Measurements from ENCODE around the gene MEIG1.
"Not testable (repeated sequence)": the region's sequence is repeated elsewhere in the genome, so short reads cannot be mapped to it uniquely, and the experiment has no call there.

Gene MEIG1, protein sequence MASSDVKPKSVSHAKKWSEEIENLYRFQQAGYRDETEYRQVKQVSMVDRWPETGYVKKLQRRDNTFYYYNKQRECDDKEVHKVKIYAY

GRCh38 chr10:14959221-14960057 is at the start of gene MEIG1:
MEIG1 (plus strand) TSS chr10:14959388; CDS start chr10:14966469, 7,081 bp downstream.
- DNase-seq: peak; percentile 91

DNA sequence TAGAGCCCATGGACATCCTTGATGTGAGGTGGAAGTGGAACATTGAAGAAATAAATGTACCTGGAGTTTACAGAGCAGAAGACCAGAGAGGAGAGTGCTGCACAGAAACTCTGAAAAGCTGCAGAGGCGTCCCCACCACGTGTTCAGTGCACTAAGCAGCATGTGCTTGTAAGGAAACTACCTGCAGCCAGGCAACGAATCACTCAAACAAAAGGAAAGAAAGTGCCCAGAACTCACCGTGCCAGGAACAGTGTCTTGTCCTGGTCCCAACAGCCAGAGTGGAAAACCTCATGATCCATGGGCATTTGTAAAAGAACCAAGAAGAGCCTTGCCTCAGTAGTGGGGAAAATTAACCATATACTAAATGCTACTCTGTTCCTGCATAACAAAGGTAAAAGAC is 48.2 kb upstream of the MEIG1 start:
- no peak for DNase-seq

DNA sequence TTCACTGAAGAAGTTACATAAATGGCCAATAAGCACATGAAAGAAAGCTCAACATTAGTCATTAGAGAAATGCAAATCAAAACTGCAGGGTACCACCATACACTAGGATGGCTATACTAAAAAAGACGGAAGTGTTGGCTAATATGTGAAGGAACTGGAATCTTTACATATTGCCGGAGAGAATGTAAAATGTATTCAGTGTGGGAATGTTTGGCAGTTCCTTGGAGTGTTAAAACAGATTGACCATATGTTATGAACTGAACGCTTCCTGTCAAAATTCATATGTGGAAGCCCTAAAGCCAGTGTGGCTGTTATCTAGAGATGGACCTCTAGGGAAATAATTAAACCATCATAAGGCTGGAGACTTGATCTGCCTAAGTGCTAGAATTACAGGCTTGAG is 47.4 kb upstream of the MEIG1 start:
- no peak for DNase-seq

DNA sequence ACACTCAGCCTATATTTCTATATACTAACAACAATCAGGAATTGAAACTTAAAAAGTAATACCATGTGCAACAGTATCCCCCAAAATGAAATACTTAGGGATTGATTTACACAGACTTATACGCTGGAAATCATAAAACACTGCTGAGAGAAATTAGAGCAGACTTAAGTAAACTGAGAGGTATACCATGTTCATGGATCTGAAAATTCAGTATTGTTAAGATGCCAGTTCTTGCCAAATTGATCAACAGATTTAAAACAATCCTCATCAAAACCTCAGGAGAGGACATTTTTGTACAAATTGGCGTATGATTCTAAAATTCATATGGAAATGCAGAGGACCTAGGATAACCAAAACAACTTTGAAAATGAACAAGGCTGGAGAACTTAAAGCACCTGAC is 42.6 kb upstream of the MEIG1 start:
- DNase-seq: no peak

GRCh38 chr10:14917827-14918226 is 41.4 kb upstream of the MEIG1 start:
- no peak for DNase-seq

DNA sequence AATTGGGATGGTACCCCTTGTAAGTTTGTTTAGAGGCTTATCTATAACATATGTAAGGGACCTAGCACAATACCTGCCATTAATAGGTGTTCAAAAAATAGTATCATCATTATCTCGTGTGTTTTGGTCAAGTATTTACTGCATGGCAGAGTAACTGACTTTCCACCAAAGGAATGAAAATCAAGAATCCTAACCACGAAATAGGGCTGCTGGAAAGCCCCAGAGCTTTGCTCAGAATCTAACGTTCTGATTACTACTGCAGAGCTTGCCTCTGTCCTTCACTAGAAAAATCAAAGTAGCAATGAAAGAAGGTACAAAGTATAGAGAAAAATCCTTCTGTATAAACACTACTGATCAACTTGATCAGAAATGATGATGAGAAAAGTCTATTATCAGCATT is 40.2 kb upstream of the MEIG1 start:
- no peak for DNase-seq

DNA sequence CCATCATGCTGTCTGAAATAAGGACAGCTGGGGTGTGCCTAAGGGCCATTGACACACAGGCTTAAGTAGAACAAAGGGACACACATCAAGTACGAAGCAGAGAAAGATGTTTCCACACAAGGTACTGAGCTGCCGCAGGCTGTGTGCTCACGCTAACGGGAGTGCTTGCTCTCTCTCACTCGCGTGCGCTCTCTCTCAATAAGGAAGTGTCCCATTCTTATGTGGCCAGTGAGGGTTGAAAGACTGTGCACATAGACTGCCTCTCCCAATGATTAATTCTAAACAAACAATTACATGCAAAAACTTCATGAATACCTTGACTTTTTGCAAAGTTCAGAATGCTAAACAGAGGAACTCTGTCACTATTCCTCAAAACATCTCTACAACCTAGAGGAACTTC is 35.2 kb upstream of the MEIG1 start:
- DNase-seq: no peak

DNA sequence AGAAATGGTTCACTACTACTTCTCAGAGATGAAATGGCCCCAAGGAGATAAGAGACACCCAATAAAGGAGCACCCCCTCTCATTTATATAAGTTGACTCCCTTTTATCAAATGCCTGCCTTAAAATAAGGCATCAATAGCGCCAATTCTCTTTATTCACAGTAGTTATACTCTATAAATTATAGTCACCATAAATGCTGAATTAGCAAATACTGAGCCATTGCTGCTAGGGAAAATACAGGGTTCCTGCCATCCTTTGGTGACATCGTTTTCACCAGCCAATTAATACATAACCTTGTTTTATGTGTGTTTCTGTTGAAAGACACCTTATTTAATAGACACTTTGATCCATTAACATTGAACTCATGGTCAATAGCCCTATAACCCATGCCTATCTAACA is 33.9 kb upstream of the MEIG1 start:
- DNase-seq: no peak

DNA sequence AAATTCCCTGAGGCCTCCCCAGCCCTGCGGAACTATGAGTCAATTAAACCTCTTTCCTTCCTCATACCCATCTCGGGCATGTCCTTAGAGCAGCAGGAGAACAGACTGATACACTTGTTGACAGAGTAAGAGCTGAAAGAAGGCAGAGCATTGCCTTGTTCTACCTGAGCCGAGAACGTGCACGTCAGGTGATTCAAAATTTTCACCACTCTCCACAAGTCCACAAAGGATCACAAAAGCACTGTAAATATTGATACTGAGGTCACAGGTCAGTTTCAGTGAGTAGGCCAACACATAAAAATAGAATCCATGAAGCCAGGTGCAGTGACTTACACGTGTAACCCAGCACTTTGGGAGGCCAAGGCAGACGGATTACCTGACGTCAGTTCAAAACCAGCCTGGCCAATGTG is 33.1 kb upstream of the MEIG1 start:
- no peak for DNase-seq

DNA sequence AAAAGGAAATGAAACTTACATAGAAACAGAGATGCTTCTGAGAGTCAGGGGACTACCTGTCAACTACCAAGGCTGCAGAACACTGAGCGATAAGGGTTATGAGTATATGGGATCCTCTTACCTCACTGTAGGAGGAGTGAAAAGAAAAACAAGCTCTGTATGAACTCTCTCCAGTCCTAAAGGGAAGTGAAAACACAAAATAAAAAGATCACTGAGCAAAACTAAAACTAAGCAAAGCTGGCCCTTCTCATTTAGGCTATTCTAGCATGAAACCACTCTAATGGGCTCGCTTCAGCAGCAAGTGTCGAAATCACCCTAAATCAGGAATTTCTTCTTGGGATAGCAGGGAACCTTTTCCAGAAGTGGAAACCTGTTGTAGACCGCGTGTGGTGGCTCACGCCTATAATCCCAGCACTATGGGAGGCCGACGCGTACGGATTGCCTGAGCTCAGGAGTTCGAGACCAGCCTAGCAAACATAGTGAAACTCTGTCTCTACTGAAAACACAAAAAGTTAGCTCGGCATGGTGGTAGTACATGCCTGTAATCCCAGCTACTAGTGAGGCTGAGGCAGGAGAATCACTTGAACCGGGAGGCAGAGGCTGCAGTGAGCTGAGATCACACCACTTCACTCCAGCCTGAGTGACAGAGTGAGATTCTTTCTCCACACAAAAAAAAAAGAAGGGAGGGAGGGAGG is 32.3 kb upstream of the MEIG1 start:
- no peak for DNase-seq

- no peak for DNase-seq
Observed at GRCh38 chr10:14930610-14931009, 28.6 kb upstream of the MEIG1 start.

GRCh38 chr10:14936584-14936983 is 22.6 kb upstream of the MEIG1 start:
- DNase-seq: no peak

GRCh38 chr10:14938971-14939370 is 20.2 kb upstream of the MEIG1 start:
- DNase-seq: not testable (repeated sequence)

GRCh38 chr10:14942147-14942949 is 16.8 kb upstream of the MEIG1 start:
- DNase-seq: not testable (repeated sequence)

- DNase-seq: not testable (repeated sequence)
Observed at GRCh38 chr10:14942950-14943338, 16.2 kb upstream of the MEIG1 start.

DNA sequence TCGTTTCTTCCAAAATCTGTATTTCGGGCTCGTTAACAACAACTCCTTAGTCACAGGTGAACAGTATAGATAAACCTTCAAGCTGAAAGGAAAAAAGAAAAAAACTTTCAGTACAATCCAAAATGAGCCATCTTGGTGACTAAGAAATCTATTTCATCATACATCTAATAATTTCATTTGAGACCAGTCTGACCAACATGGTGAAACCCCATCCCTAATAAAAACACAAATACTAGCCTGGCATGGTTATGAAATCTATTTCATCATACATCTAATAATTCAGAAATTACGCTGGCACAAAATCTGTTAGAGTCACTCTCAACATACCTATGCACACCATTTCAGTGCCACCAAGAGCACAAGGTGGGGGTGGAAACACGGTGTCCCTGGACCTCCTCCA is 14.1 kb upstream of the MEIG1 start:
- DNase-seq: no peak

GRCh38 chr10:14947268-14947667 is 11.9 kb upstream of the MEIG1 start:
- DNase-seq: no peak

- DNase-seq: no peak
Observed at GRCh38 chr10:14949291-14949690, 9.9 kb upstream of the MEIG1 start.

DNA sequence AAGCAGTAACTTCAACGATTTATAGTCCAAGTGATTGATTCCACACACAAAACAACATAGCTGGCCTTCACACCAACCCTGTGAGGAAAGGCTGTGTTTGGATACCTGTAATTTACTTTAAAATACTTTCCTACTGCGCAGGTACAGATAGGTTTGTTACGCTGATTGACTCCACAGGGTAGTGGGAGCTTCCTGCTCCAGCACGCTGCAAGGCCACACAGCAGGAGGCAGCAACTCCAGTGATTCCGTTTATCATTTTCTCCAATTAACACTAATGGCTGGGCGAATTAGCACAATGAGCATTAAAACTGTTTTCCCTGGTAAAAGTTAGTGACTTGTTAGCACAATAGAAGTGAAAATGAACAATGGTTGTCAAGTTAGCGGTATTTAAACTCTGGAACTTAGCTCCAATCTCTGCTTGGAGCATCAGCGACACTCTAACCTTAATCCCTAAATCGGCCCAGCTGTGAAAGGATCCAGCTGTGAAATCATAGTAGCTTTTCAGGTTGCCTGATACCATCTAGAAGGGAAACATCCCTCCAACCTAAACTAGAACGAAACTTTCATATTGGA is 6.3 kb upstream of the MEIG1 start:
- no peak for DNase-seq

- DNase-seq: no peak
Observed at GRCh38 chr10:14953424-14954000, 5.7 kb upstream of the MEIG1 start.

- peak; percentile 87 for DNase-seq
Observed at GRCh38 chr10:14954001-14954770, 5.0 kb upstream of the MEIG1 start, which contains the start of gene DCLRE1C. DCLRE1C (minus strand) TSS chr10:14954096; CDS start chr10:14954010, 86 bp downstream.

GRCh38 chr10:14954934-14955333 is 4.3 kb upstream of the MEIG1 start:
- no peak for DNase-seq
